MM.1S (cell line): Measurements from ENCODE around the gene KRTAP10-2.

ENCODE experiments used
- CTCF ChIP-seq: fragments of 300-600 bp; sonication (generic); IDR thresholded peaks from 2 replicates; pipeline ENCODE4 v1.5.1; 2016; ENCODE audit warnings: antibody characterized with exemption, low read length, mixed read lengths
- EZH2phosphoT487 ChIP-seq: fragments of 300-600 bp; sonication (generic); IDR thresholded peaks from 2 replicates; pipeline ENCODE4 v1.6.1; 2018; ENCODE audit warnings: antibody characterized with exemption, low read length

- no peak for TF ChIP-seq CTCF
- TF ChIP-seq EZH2phosphoT487: no peak
These were observed 13.7 kb upstream of the KRTAP10-2 start for GRCh38 chr21:44564886-44565598.
